ENCODE data around the gene TMEM235. TPM values are rescaled to one million over a fixed set of nuclear protein-coding genes. Genes with fewer than 3 reads are reported as not detected.

Gene TMEM235
- total and polyA plus RNA-seq, 9 of the 15 experiments (the other 6 are each of a cell fraction or from before 2014, with no cell fraction given), result not detected

DNA sequence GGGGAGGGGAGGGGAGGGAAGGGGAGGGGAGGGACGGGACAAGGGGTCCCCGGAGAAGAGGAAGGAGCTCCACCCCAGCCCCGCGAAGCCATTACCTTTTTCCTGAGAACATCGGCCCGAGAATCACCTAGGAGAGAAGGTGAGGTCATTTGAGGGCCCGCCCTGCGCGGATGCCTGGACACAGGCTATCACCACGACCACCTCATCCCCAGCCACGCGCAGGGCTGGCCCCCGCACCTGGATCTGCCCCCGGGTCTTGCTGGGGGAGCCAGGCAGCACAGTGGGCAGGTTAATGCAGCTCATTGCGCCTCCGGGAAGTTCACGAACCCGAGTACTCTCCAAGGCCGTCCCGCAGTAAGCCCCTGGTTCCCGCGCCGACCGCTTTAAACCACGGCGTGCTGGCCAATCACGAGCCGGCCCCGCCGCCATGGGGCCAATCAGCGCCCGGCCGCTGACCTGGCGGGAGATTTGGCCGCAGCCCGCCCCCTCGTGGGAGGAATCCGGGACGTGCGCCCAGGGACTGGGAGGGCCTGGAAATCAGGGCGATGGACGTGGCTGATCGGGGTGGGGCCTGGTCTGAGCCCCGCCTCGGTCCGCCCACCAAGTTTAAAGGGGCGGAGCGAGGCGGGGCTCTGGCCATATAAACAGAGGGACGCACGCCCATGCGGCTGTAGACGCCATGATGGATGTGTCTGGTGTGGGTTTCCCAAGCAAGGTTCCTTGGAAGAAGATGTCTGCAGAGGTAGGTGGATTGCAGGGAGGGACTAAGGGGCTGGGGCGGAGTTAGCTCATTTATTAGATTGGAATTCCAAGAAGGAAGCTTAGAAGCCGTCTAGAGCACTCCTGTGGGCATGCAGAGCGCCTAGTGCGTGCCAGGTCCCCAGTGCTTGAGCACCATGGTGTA, 44.5 kb upstream of the TMEM235 start, which contains the start of the genes AFMID and TK1 (continued):
- 0 out of 2 replicates have a peak, but pooled peaks have one; percentile 45 for TF ChIP-seq ZNF592 (IDR thresholded peaks at IDR 0.05)
- peak; percentile 54; the same call in 1 of the 2 replicates for TF ChIP-seq TARDBP (IDR thresholded peaks at IDR 0.05)
- TF ChIP-seq, protein P1, sequence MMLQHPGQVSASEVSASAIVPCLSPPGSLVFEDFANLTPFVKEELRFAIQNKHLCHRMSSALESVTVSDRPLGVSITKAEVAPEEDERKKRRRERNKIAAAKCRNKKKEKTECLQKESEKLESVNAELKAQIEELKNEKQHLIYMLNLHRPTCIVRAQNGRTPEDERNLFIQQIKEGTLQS (IDR thresholded peaks at IDR 0.05), result peak; percentile 52
- TF ChIP-seq, protein P1 (CRISPR knock-in tag; conservative IDR thresholded peaks at IDR 0.05), result peak; percentile 92
- TF ChIP-seq, protein P2, sequence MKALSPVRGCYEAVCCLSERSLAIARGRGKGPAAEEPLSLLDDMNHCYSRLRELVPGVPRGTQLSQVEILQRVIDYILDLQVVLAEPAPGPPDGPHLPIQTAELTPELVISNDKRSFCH (CRISPR knock-in tag; IDR thresholded peaks at IDR 0.05), result no peak
- TF ChIP-seq, protein P2 (tag; IDR thresholded peaks at IDR 0.05), result no peak; the same call in 1 of the 2 replicates
- TF ChIP-seq SUPT5H (IDR thresholded peaks at IDR 0.05), result peak; percentile 97
- TF ChIP-seq RAD21 (CRISPR knock-in tag; conservative IDR thresholded peaks at IDR 0.05 in 1 of 2, IDR thresholded peaks at IDR 0.05 in 1 of 2), result peak; percentile 25 to 28; a peak in 2 of 4 replicates
- TF ChIP-seq KAT8 (IDR thresholded peaks at IDR 0.05; ENCODE audit: low read depth), result no peak
- TF ChIP-seq SREBF1 (IDR thresholded peaks at IDR 0.05; ENCODE audit: borderline replicate concordance, low read depth, low read length), result no peak
- TF ChIP-seq, protein P3, sequence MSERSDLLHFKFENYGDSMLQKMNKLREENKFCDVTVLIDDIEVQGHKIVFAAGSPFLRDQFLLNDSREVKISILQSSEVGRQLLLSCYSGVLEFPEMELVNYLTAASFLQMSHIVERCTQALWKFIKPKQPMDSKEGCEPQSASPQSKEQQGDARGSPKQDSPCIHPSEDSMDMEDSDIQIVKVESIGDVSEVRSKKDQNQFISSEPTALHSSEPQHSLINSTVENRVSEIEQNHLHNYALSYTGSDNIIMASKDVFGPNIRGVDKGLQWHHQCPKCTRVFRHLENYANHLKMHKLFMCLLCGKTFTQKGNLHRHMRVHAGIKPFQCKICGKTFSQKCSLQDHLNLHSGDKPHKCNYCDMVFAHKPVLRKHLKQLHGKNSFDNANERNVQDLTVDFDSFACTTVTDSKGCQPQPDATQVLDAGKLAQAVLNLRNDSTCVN (CRISPR knock-in tag; IDR thresholded peaks at IDR 0.05), result peak; percentile 67; the same call in 1 of the 2 replicates
- no peak for TF ChIP-seq DNMT1 (IDR thresholded peaks at IDR 0.05)
- TF ChIP-seq NCOR1 (IDR thresholded peaks at IDR 0.05), result peak; percentile 55; the same call in 1 of the 2 replicates
- TF ChIP-seq ZNF699 (CRISPR knock-in tag; IDR thresholded peaks at IDR 0.05; ENCODE audit: insufficient replicate concordance), result no peak
- peak; percentile 95 for TF ChIP-seq CTBP1 (IDR thresholded peaks at IDR 0.05; ENCODE audit: borderline replicate concordance)
- TF ChIP-seq ETV6 (IDR thresholded peaks at IDR 0.05; ENCODE audit: borderline replicate concordance in 1 of 2, low read depth in 2 of 2, low read length in 1 of 2), result no peak
- no peak for TF ChIP-seq ETV6 (CRISPR knock-in tag; IDR thresholded peaks at IDR 0.05; ENCODE audit: borderline replicate concordance)
- no peak for TF ChIP-seq ZNF3 (CRISPR knock-in tag; IDR thresholded peaks at IDR 0.05)
- peak; percentile 97 for TF ChIP-seq MYC (IDR thresholded peaks at IDR 0.05; ENCODE audit: low read depth, low read length)
- 0 out of 2 replicates have a peak, but pooled peaks have one; percentile 6 for TF ChIP-seq MYC (CRISPR knock-in tag; IDR thresholded peaks at IDR 0.05; ENCODE audit: borderline replicate concordance, low read depth)
- TF ChIP-seq ZFPM2 (CRISPR knock-in tag; IDR thresholded peaks at IDR 0.05), result 0 out of 2 replicates have a peak, but pooled peaks have one; percentile 22
- TF ChIP-seq STAT5A (IDR thresholded peaks at IDR 0.05; ENCODE audit: borderline replicate concordance, low read length), result no peak
